ENCODE measurements around the gene MACROD2. TPM values are rescaled to one million over a fixed set of nuclear protein-coding genes. Genes with fewer than 3 reads are reported as not detected.

Gene MACROD2
- total RNA-seq, 2 donors from 2014 or later = 8.0 to 19.4 TPM

- Histone ChIP-seq H3K4me1 (replicated peaks) (no peaks in the 10 kb centered on the region), H3K36me3 (no peaks in the 10 kb centered on the region), H3K27ac (peak overlapping the region; percentile 37 to 50), H3K4me3 (no peak overlapping the region), H3K27me3 (replicated peaks; ENCODE audit: insufficient read depth) (no peaks in the 10 kb centered on the region), H3K9me3 (no peaks in the 10 kb centered on the region)
- WGBS = 26% methylated on average over 4 of the region's 4 CpGs
- peak; percentile 80 for TF ChIP-seq POLR2AphosphoS5 (IDR thresholded peaks at IDR 0.05)
- TF ChIP-seq CTCF (IDR thresholded peaks at IDR 0.05) = no peak
- TF ChIP-seq POLR2A (IDR thresholded peaks at IDR 0.05) = no peak
- intact Hi-C loops (cut with DNase I) = no loop called here
- DNase-seq (ENCODE audit: low spot score) = peak; percentile 88
Measured at GRCh38 chr20:14986026-14986655, 990.8 kb downstream of the MACROD2 start.

GRCh38 chr20:14986656-14987055 is 991.3 kb downstream of the MACROD2 start:
- TF ChIP-seq POLR2A (IDR thresholded peaks at IDR 0.05) = no peak
- TF ChIP-seq POLR2AphosphoS5 (IDR thresholded peaks at IDR 0.05) = no peak
- no peak for TF ChIP-seq CTCF (IDR thresholded peaks at IDR 0.05)
- H3K9me3 ChIP-seq = no peaks in the 10 kb centered on the region
- no peaks in the 10 kb centered on the region for H3K36me3 ChIP-seq
- no peak overlapping the region for H3K4me3 ChIP-seq
- WGBS = 88% methylated on average over 7 of the region's 7 CpGs
- no peaks in the 10 kb centered on the region for H3K4me1 ChIP-seq (replicated peaks)
- H3K27me3 ChIP-seq (replicated peaks; ENCODE audit: insufficient read depth) = no peaks in the 10 kb centered on the region
- H3K27ac ChIP-seq = peak overlapping the region; percentile 37 to 50
- intact Hi-C loops (cut with DNase I) = no loop called here
- no peak for DNase-seq (ENCODE audit: low spot score)

- no peak for TF ChIP-seq POLR2A (IDR thresholded peaks at IDR 0.05)
- no peak for TF ChIP-seq CTCF (IDR thresholded peaks at IDR 0.05)
- no peak for TF ChIP-seq POLR2AphosphoS5 (IDR thresholded peaks at IDR 0.05)
- H3K9me3 ChIP-seq = no peaks in the 10 kb centered on the region
- no peaks in the 10 kb centered on the region for H3K36me3 ChIP-seq
- no peak for DNase-seq (ENCODE audit: low spot score)
- no peak overlapping the region for H3K27ac ChIP-seq
- intact Hi-C loops (cut with DNase I) = no loop called here
- H3K27me3 ChIP-seq (replicated peaks; ENCODE audit: insufficient read depth) = no peaks in the 10 kb centered on the region
- WGBS = 83% methylated on average over 8 of the region's 8 CpGs
- no peaks in the 10 kb centered on the region for H3K4me1 ChIP-seq (replicated peaks)
- H3K4me3 ChIP-seq = no peak overlapping the region
Measured at GRCh38 chr20:14989535-14990290, 994.4 kb downstream of the MACROD2 start.

GRCh38 chr20:14991023-14991422 is 995.7 kb downstream of the MACROD2 start:
- no peak for DNase-seq (ENCODE audit: low spot score)
- WGBS = 87% methylated on average over 1 of the region's 1 CpG
- H3K27me3 ChIP-seq (replicated peaks; ENCODE audit: insufficient read depth) = no peaks in the 10 kb centered on the region
- H3K9me3 ChIP-seq = no peaks in the 10 kb centered on the region
- H3K4me1 ChIP-seq (replicated peaks) = no peaks in the 10 kb centered on the region
- no peak overlapping the region for H3K27ac ChIP-seq
- intact Hi-C loops (cut with DNase I) = no loop called here
- no peaks in the 10 kb centered on the region for H3K36me3 ChIP-seq
- no peak overlapping the region for H3K4me3 ChIP-seq
- TF ChIP-seq POLR2A (IDR thresholded peaks at IDR 0.05) = no peak
- TF ChIP-seq POLR2AphosphoS5 (IDR thresholded peaks at IDR 0.05) = no peak
- no peak for TF ChIP-seq CTCF (IDR thresholded peaks at IDR 0.05)

- Histone ChIP-seq H3K27me3 (replicated peaks; ENCODE audit: insufficient read depth) (no peaks in the 10 kb centered on the region), H3K4me3 (no peak overlapping the region), H3K9me3 (no peaks in the 10 kb centered on the region), H3K4me1 (replicated peaks) (no peaks in the 10 kb centered on the region), H3K27ac (no peak overlapping the region), H3K36me3 (no peaks in the 10 kb centered on the region)
- no peak for DNase-seq (ENCODE audit: low spot score)
- intact Hi-C loops (cut with DNase I) = no loop called here
- TF ChIP-seq CTCF (IDR thresholded peaks at IDR 0.05) = no peak
- no peak for TF ChIP-seq POLR2AphosphoS5 (IDR thresholded peaks at IDR 0.05)
- TF ChIP-seq POLR2A (IDR thresholded peaks at IDR 0.05) = no peak
Measured at GRCh38 chr20:14992153-14992552, 996.8 kb downstream of the MACROD2 start.
